GM19239 (cell line): Measurements from ENCODE around the gene OGFOD2.

Source experiments
- DNase-seq: peaks from one replicate; pipeline ENCODE4 v3.0.0; 2011; ENCODE audit warnings: low spot score; ENCODE audit not compliant: insufficient read length
- FAIRE-seq: peaks from 2 replicates; lab custom pipeline; 2011; peaks lifted over from hg19 to GRCh38; lab: Jason Lieb, UNC

OGFOD2 gene

GRCh38 chr12:122985338-122986257 is 10.6 kb downstream of the OGFOD2 start:
- FAIRE-seq: no peak
- DNase-seq: no peak

GRCh38 chr12:122986258-122986871 is 11.3 kb downstream of the OGFOD2 start:
- FAIRE-seq: no peak
- DNase-seq: no peak

- FAIRE-seq (no peak), DNase-seq (no peak)
Observed at GRCh38 chr12:122987086-122987951, 12.3 kb downstream of the OGFOD2 start.

GRCh38 chr12:122988036-122988435 is 13.0 kb downstream of the OGFOD2 start:
- no peak for FAIRE-seq
- DNase-seq: no peak

- FAIRE-seq (no peak), DNase-seq (no peak)
Observed at GRCh38 chr12:122988612-122989212, 13.7 kb downstream of the OGFOD2 start.

GRCh38 chr12:122989225-122989839 is 14.3 kb downstream of the OGFOD2 start:
- FAIRE-seq: no peak
- no peak for DNase-seq

- no peak for FAIRE-seq
- DNase-seq: no peak
Observed at GRCh38 chr12:122989874-122990419, 14.9 kb downstream of the OGFOD2 start.

- DNase-seq: no peak
- no peak for FAIRE-seq
Observed at GRCh38 chr12:122990561-122990960, 15.5 kb downstream of the OGFOD2 start.

GRCh38 chr12:122990961-122991622 is 16.0 kb downstream of the OGFOD2 start:
- no peak for FAIRE-seq
- no peak for DNase-seq

GRCh38 chr12:122991623-122992275 is 16.7 kb downstream of the OGFOD2 start:
- FAIRE-seq (no peak), DNase-seq (no peak)

- FAIRE-seq (no peak), DNase-seq (no peak)
Observed at GRCh38 chr12:122992386-122992785, 17.3 kb downstream of the OGFOD2 start.

GRCh38 chr12:122994140-122994675 is 19.2 kb downstream of the OGFOD2 start:
- no peak for FAIRE-seq
- no peak for DNase-seq

- FAIRE-seq (no peak), DNase-seq (no peak)
Observed at GRCh38 chr12:122994781-122995502, 19.9 kb downstream of the OGFOD2 start.

- FAIRE-seq (no peak), DNase-seq (no peak)
Observed at GRCh38 chr12:122995503-122996187, 20.6 kb downstream of the OGFOD2 start.

GRCh38 chr12:122996188-122996601 is 21.2 kb downstream of the OGFOD2 start:
- FAIRE-seq: no peak
- no peak for DNase-seq

- DNase-seq (no peak), FAIRE-seq (no peak)
Observed at GRCh38 chr12:122996621-122997342, 21.7 kb downstream of the OGFOD2 start.
